Panc1 (cell line): ENCODE data around the gene TAF13.

ENCODE experiments used
- CTCF ChIP-seq: fragments of 450-650 bp; IDR thresholded peaks from 2 replicates; pipeline ENCODE4 v1.5.1; 2017; ENCODE audit warnings: mild to moderate bottlenecking
- POLR2AphosphoS5 ChIP-seq: IDR thresholded peaks from 2 replicates; pipeline ENCODE4 v1.6.1; 2012; ENCODE audit warnings: mild to moderate bottlenecking, low read depth, low read length, moderate library complexity
- REST ChIP-seq, 2 experiments: IDR thresholded peaks; 2 replicates each; pipeline ENCODE4 v1.6.1; 2011 to 2012; ENCODE audit warnings: low read depth in 2 of 2, control low read depth in 1 of 2, low read length in 1 of 2, mild to moderate bottlenecking in 1 of 2, moderate library complexity in 1 of 2; ENCODE audit not compliant: insufficient read depth in 1 of 2
- SIN3A ChIP-seq: IDR thresholded peaks from 2 replicates; pipeline ENCODE4 v1.6.1; 2012; ENCODE audit warnings: low read depth, mild to moderate bottlenecking, low read length, moderate library complexity, borderline replicate concordance; ENCODE audit not compliant: insufficient read depth

GRCh38 chr1:109056064-109056463 lies 19.7 kb downstream of the TAF13 start:
- no peak for TF ChIP-seq CTCF
- no peak for TF ChIP-seq SIN3A
- no peak for TF ChIP-seq REST (IDR thresholded peaks at IDR 0.05; ENCODE audit: insufficient read depth in 1 of 2, low read depth in 2 of 2, low read length in 1 of 2)
- no peak for TF ChIP-seq POLR2AphosphoS5
